K562 (cell line): ENCODE results near the gene TRAPPC2B. TPM values are rescaled to one million over a fixed set of nuclear protein-coding genes. Genes with fewer than 3 reads are reported as not detected.

Experiments used
- CREB5 ChIP-seq: fragments of 250-450 bp; sonication (Bioruptor Pico); IDR thresholded peaks from 2 replicates; pipeline ENCODE4 v1.5.0; 2020; ENCODE audit warnings: mild to moderate bottlenecking
- HOXB6 ChIP-seq: fragments of 250-450 bp; sonication (Bioruptor Pico); IDR thresholded peaks from 2 replicates; pipeline ENCODE4 v1.5.1; 2022; ENCODE audit warnings: mild to moderate bottlenecking, borderline replicate concordance
- TSHZ1 ChIP-seq: fragments of 250-450 bp; sonication (Bioruptor Pico); IDR thresholded peaks from 2 replicates; pipeline ENCODE4 v1.4.0; 2020; ENCODE audit warnings: mild to moderate bottlenecking, moderate library complexity
- ZBTB2 ChIP-seq: fragments of 450-650 bp; IDR thresholded peaks from 2 replicates; pipeline ENCODE4 v1.6.1; 2016; ENCODE audit warnings: antibody characterized with exemption
- ZBTB26 ChIP-seq: fragments of 450-650 bp; formaldehyde crosslinking; IDR thresholded peaks from 2 replicates; pipeline ENCODE4 v1.4.0; 2022; ENCODE audit warnings: missing genetic modification characterization
- ZNF592 ChIP-seq: fragments of 450-650 bp; IDR thresholded peaks from 2 replicates; pipeline ENCODE4 v1.6.1; 2017; ENCODE audit warnings: antibody characterized with exemption, mild to moderate bottlenecking
- polyA plus RNA-seq, 8 experiments: library from polyadenylated mRNA; depleted of rRNA in 4 of 8; stranded (reverse) in 5 of 8; unstranded in 3 of 8; fragments of >200 nt; fragmentation: Nextera tagmentation in 2 of 8; fragmentation: Illumina TruSeq in 1 of 8; extraction: Ambion mirVana in 2 of 8; extraction: Trizol in 1 of 8; gene quantifications; 2 replicates each; pipeline versions ENCODE4 v1.2.1 to v1.2.3, GENCODE V29; 2011 to 2014; ENCODE audit warnings: inconsistent platforms in 1 of 8, missing spikeins in 1 of 8
- total RNA-seq, 7 experiments: library from RNA; depleted of rRNA in 6 of 7; stranded (reverse); fragments of >200 nt in 6 of 7; fragmentation: Illumina TruSeq in 2 of 7; extraction: Trizol in 2 of 7; gene quantifications; 2 replicates each; pipeline versions ENCODE4 v1.2.1 to v1.2.3, GENCODE V29; 2011 to 2021; ENCODE audit warnings: low replicate concordance in 1 of 7
- TF ChIP-seq, protein P1 (sequence below), 2 experiments: fragments of 450-650 bp in 1 of 2; IDR thresholded peaks; 2 replicates each; pipeline ENCODE4 v1.6.1; 2011 to 2017; ENCODE audit warnings: low read depth in 2 of 2, antibody characterized with exemption in 1 of 2, borderline replicate concordance in 1 of 2, low read length in 1 of 2, mild to moderate bottlenecking in 1 of 2, mixed read lengths in 1 of 2; ENCODE audit not compliant: control insufficient read depth in 1 of 2
- TF ChIP-seq, protein P2 (sequence below): sonication (generic); formaldehyde crosslinking; IDR thresholded peaks from 2 replicates; pipeline ENCODE4 v1.8.0; 2022; ENCODE audit warnings: missing genetic modification reagents, mild to moderate bottlenecking, moderate library complexity, borderline replicate concordance

TRAPPC2B gene
- total and polyA plus RNA-seq, 9 of the 15 experiments (the other 6 are each of a cell fraction or from before 2014, with no cell fraction given): 2.2 to 20.4 (median 4.6) TPM

DNA sequence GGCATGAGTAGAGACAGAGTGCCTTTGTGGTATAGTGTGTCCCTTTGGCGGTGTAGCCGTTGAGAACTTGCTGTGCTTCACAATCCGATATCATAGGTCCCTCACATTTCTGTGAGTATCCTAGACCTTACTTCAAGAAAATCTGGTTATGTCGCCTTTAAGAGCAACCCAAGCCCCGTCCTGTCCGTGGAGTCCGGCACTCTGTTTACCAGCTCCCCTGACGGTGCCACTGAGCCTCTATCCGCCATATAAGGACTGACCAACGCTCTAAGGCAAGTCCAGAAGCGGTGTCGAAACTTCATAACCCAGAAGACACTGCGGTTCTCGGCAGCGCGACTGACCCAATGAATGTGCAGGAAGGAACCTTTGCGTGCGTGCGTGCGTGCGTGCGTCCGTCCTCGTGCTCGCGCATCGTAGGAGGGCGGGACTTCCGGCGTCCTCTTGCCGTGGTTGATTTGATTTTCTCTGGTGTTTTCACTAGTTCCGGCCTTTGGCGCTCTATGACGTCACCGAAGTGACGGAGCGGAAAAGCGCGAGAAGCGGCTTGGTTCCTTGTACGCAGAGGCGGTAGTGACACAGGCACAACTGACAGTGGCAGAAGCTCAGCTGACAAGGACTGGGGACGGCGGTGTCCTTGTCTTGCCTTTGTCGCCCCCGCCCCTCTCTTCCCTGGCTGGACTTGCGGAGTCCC is at the start of gene TRAPPC2B, which contains the start of gene ZNF547 (continued):
- TF ChIP-seq, protein P1, sequence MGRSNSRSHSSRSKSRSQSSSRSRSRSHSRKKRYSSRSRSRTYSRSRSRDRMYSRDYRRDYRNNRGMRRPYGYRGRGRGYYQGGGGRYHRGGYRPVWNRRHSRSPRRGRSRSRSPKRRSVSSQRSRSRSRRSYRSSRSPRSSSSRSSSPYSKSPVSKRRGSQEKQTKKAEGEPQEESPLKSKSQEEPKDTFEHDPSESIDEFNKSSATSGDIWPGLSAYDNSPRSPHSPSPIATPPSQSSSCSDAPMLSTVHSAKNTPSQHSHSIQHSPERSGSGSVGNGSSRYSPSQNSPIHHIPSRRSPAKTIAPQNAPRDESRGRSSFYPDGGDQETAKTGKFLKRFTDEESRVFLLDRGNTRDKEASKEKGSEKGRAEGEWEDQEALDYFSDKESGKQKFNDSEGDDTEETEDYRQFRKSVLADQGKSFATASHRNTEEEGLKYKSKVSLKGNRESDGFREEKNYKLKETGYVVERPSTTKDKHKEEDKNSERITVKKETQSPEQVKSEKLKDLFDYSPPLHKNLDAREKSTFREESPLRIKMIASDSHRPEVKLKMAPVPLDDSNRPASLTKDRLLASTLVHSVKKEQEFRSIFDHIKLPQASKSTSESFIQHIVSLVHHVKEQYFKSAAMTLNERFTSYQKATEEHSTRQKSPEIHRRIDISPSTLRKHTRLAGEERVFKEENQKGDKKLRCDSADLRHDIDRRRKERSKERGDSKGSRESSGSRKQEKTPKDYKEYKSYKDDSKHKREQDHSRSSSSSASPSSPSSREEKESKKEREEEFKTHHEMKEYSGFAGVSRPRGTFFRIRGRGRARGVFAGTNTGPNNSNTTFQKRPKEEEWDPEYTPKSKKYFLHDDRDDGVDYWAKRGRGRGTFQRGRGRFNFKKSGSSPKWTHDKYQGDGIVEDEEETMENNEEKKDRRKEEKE (IDR thresholded peaks at IDR 0.05; ENCODE audit: borderline replicate concordance in 1 of 2, control insufficient read depth in 1 of 2, low read depth in 2 of 2, low read length in 1 of 2): no peak
- TF ChIP-seq ZNF592 (no peak), TSHZ1 (CRISPR knock-in tag) (no peak), HOXB6 (no peak), CREB5 (CRISPR knock-in tag) (no peak), ZBTB2 (peak; percentile 99), ZBTB26 (CRISPR knock-in tag) (no peak)
- TF ChIP-seq, protein P2, sequence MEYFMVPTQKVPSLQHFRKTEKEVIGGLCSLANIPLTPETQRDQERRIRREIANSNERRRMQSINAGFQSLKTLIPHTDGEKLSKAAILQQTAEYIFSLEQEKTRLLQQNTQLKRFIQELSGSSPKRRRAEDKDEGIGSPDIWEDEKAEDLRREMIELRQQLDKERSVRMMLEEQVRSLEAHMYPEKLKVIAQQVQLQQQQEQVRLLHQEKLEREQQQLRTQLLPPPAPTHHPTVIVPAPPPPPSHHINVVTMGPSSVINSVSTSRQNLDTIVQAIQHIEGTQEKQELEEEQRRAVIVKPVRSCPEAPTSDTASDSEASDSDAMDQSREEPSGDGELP (CRISPR knock-in tag): peak; percentile 76
